ENCODE data around the gene AKAP3. TPM values are rescaled to one million over a fixed set of nuclear protein-coding genes. Genes with fewer than 3 reads are reported as not detected.

AKAP3 gene
- total RNA-seq, result 1 to 10 TPM; 2.0 to 2.6 (median 2.2) TPM
- long read RNA-seq, donor 1, result 0 reads
- long read RNA-seq, donor 2, partial matches to known transcripts, result 0 of 1 reads
- long read RNA-seq, donor 2, other reads (novel, unspliced or antisense), result 1 of 1 reads

DNA sequence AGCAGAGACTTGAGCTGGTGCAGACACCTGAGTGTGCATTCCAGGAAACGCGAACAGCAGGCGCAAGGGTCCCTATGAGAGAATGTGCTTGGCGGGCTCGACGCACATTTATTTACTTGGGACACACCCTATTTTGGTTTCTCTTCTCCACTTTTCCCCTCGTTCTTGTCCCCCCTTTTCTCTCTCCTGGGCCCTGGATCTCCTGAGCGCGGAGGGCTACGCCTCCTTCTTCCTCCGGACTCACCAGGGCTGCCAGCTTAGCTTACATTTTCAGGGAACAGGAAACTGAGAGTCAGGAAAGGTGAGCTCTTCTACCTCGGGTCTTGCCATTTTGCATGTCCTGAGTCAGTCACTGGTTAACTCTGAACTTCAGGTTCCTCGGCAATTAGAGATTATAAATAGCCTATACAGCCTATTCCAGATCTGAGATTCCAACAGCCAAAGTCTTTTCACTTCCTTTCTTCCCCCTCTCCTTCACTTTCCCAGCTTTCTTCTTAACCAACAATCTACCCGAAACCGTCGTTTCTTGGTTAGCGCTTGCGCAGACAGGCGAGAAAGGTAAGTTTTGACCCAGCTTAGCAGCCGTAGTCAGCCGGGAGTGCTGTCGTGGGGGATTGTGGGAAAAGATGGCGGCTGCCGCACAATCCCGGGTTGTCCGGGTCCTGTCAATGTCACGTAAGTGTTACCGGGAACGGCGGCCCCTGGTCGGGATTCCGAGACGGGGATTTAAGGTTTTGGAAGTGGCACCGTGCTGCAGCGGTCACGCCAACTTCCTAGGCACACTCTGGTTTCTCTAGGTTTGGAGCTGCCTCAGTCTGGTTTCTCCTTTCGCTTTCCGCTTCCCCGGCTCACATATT is at the start of gene AKAP3, which contains the start of gene NDUFA9:
AKAP3 (minus strand) TSS at position 551 of the 857 bp plus-strand sequence. CDS start 10,855 bp downstream, outside the sequence.
NDUFA9 (plus strand) TSS at position 614 of the 857 bp plus-strand sequence; CDS start at position 627, 13 bp downstream.
- Histone ChIP-seq H3K9me3 (no peaks in the 10 kb centered on the region), H3K4me3 (peak within 1 kb of the TSS; percentile 58), H3K36me3 (ENCODE audit: low read depth) (no peaks in the 10 kb centered on the region), H3K4me1 (ENCODE audit: low read depth) (peaks cover 21% of the 10 kb centered on the region)
- peak; percentile 86 to 92 (median 87) for DNase-seq
- TF ChIP-seq CTCF (IDR thresholded peaks at IDR 0.05), result no peak
- intact Hi-C loops (cut with DNase I, micrococcal nuclease), result no loop called here
- peak; percentile 98 for ATAC-seq

DNA sequence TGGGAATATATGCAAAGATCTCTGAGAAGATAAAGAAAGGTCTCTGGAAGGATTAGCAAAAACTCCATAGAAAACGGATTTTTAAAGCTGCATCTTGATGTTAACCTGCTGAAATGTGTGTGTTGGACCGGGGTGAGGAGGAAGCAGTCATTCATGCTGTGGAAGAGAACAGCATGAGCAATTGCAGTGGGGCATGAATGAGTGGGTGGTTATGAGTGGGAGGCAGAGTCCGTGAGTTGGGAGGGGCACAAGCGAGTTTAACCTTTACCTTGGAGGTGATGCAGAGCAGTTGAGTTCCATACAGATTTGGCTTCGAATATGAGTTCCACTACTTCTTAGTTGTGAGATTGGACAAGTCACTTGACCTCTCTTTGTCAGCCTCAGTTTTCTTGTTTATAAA is 41.9 kb upstream of the AKAP3 start:
- Histone ChIP-seq H3K36me3 (ENCODE audit: low read depth) (peaks cover 2% of the 10 kb centered on the region), H3K9me3 (no peaks in the 10 kb centered on the region), H3K4me1 (ENCODE audit: low read depth) (no peaks in the 10 kb centered on the region), H3K4me3 (no peak overlapping the region)
- intact Hi-C loops (cut with DNase I, micrococcal nuclease), result no loop called here
- DNase-seq, result no peak
- TF ChIP-seq CTCF (IDR thresholded peaks at IDR 0.05), result no peak
- no peak for ATAC-seq

DNA sequence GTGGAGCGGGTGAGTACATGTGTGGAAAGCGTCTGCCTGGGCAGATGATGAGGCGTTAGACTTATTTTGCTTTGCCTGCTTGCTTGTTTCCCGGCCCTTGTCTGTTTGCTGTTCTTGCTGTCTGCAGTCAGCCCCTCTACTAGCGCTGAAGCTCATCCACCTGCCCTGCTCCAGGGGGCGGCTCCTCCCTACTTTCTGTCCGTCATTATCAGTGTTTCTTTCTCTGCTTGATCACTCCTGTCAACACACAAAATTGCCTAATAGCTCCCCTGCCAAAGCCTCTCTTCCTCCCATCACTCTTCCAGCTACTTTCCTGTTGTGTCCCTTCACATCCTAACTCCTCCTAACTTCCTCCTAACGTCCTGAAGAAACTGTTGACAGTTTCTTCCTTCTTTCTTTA is 36.5 kb upstream of the AKAP3 start:
- Histone ChIP-seq H3K9me3 (no peaks in the 10 kb centered on the region), H3K4me3 (no peak overlapping the region), H3K36me3 (ENCODE audit: low read depth) (peaks cover 20% of the 10 kb centered on the region), H3K4me1 (ENCODE audit: low read depth) (no peaks in the 10 kb centered on the region)
- intact Hi-C loops (cut with DNase I, micrococcal nuclease), result no loop called here
- ATAC-seq, result no peak
- no peak for DNase-seq
- TF ChIP-seq CTCF (IDR thresholded peaks at IDR 0.05), result no peak

- no peaks in the 10 kb centered on the region for H3K9me3 ChIP-seq
- H3K4me3 ChIP-seq, result no peak overlapping the region
- H3K4me1 ChIP-seq (ENCODE audit: low read depth), result no peaks in the 10 kb centered on the region
- H3K36me3 ChIP-seq (ENCODE audit: low read depth), result peaks cover 18% of the 10 kb centered on the region
- no peak for DNase-seq
- TF ChIP-seq CTCF (IDR thresholded peaks at IDR 0.05), result no peak
- no peak for ATAC-seq
- intact Hi-C loops (cut with DNase I, micrococcal nuclease), result no loop called here
Observed at GRCh38 chr12:4681732-4682131, 32.9 kb upstream of the AKAP3 start.

- H3K4me1 ChIP-seq (ENCODE audit: low read depth), result no peaks in the 10 kb centered on the region
- ATAC-seq, result peak; percentile 70
- no peak for DNase-seq
- TF ChIP-seq CTCF (IDR thresholded peaks at IDR 0.05), result no peak
- intact Hi-C loops (cut with DNase I, micrococcal nuclease), result no loop called here
- peaks cover 18% of the 10 kb centered on the region for H3K36me3 ChIP-seq (ENCODE audit: low read depth)
- H3K9me3 ChIP-seq, result no peaks in the 10 kb centered on the region
- H3K4me3 ChIP-seq, result no peak overlapping the region
Observed at GRCh38 chr12:4679711-4680110, 30.9 kb upstream of the AKAP3 start.

All from mucosa of descending colon (tissue), 3 donors.